ENCODE results near the gene SPDYA.
"Not testable (repeated sequence)": the region's sequence is repeated elsewhere in the genome, so short reads cannot be mapped to it uniquely, and the experiment has no call there.

Gene SPDYA

GRCh38 chr2:28810384-28811285 is at the start of gene SPDYA:
Gene SPDYA, plus strand, starts transcription at chr2:28810834. Its CDS starts 5,181 bp downstream, at chr2:28816015.
- peak; percentile 63 for DNase-seq (ENCODE audit: low spot score)

GRCh38 chr2:28761420-28761819 is 49.2 kb upstream of the SPDYA start:
- no peak for DNase-seq (ENCODE audit: low spot score)

GRCh38 chr2:28764909-28765711 is 45.5 kb upstream of the SPDYA start:
- DNase-seq (ENCODE audit: low spot score): no peak

- no peak for DNase-seq (ENCODE audit: low spot score)
Measured at GRCh38 chr2:28766070-28766469, 44.6 kb upstream of the SPDYA start.

GRCh38 chr2:28767337-28767736 is 43.3 kb upstream of the SPDYA start:
- no peak for DNase-seq (ENCODE audit: low spot score)

- no peak for DNase-seq (ENCODE audit: low spot score)
Measured at GRCh38 chr2:28768422-28768821, 42.2 kb upstream of the SPDYA start.

- no peak for DNase-seq (ENCODE audit: low spot score)
Measured at GRCh38 chr2:28768952-28769351, 41.7 kb upstream of the SPDYA start.

- no peak for DNase-seq (ENCODE audit: low spot score)
Measured at GRCh38 chr2:28772351-28772750, 38.3 kb upstream of the SPDYA start.

GRCh38 chr2:28776471-28776870 is 34.2 kb upstream of the SPDYA start:
- DNase-seq (ENCODE audit: low spot score): no peak

- no peak for DNase-seq (ENCODE audit: low spot score)
Measured at GRCh38 chr2:28778392-28778791, 32.2 kb upstream of the SPDYA start.

- DNase-seq (ENCODE audit: low spot score): no peak
Measured at GRCh38 chr2:28779001-28779400, 31.6 kb upstream of the SPDYA start.

GRCh38 chr2:28780496-28780895 is 30.1 kb upstream of the SPDYA start:
- DNase-seq (ENCODE audit: low spot score): no peak

GRCh38 chr2:28782423-28782822 is 28.2 kb upstream of the SPDYA start:
- DNase-seq (ENCODE audit: low spot score): no peak

GRCh38 chr2:28784570-28784969 is 26.1 kb upstream of the SPDYA start:
- not testable (repeated sequence) for DNase-seq (ENCODE audit: low spot score)

GRCh38 chr2:28796620-28797019 is 14.0 kb upstream of the SPDYA start:
- no peak for DNase-seq (ENCODE audit: low spot score)

GRCh38 chr2:28801726-28802125 is 8.9 kb upstream of the SPDYA start:
- no peak for DNase-seq (ENCODE audit: low spot score)

GRCh38 chr2:28802975-28803429 is 7.6 kb upstream of the SPDYA start:
- no peak for DNase-seq (ENCODE audit: low spot score)

- DNase-seq (ENCODE audit: low spot score): no peak
Measured at GRCh38 chr2:28809927-28810326, 707 bp upstream of the SPDYA start.

- DNase-seq (ENCODE audit: low spot score): no peak
Measured at GRCh38 chr2:28818053-28818452, 7.4 kb downstream of the SPDYA start.

- peak; percentile 24 for DNase-seq (ENCODE audit: low spot score)
Measured at GRCh38 chr2:28821295-28821958, 10.8 kb downstream of the SPDYA start.

GRCh38 chr2:28822036-28822435 is 11.4 kb downstream of the SPDYA start:
- DNase-seq (ENCODE audit: low spot score): no peak

- DNase-seq (ENCODE audit: low spot score): no peak
Measured at GRCh38 chr2:28824207-28824606, 13.6 kb downstream of the SPDYA start.

Data from hepatic stellate cell (primary cell).